Sigmoid colon (tissue), 7 donors: ENCODE data around the gene ZNF507. TPM values are rescaled to one million over a fixed set of nuclear protein-coding genes. Genes with fewer than 3 reads are reported as not detected.

Source experiments
- DNase-seq: peaks from one replicate; pipeline ENCODE4 v3.0.0-alpha.2; 2019
- H3K27ac ChIP-seq, 4 donors: fragments of 200-600 bp; sonication (generic); one replicate each; pipeline ENCODE4 v1.5.1; 2016 to 2019; ENCODE audit warnings: mild to moderate bottlenecking in 1 of 4
- H3K27me3 ChIP-seq, 3 donors: fragments of 200-600 bp; sonication (generic); one replicate each; pipeline ENCODE4 v1.5.1; 2019; ENCODE audit warnings: mild to moderate bottlenecking in 1 of 3
- H3K36me3 ChIP-seq, 4 donors: fragments of 200-600 bp; sonication (generic); one replicate each; pipeline ENCODE4 v1.5.1; 2016 to 2019
- H3K4me1 ChIP-seq, 4 donors: fragments of 200-600 bp; sonication (generic); one replicate each; pipeline ENCODE4 v1.5.1; 2017 to 2019
- H3K4me3 ChIP-seq, 4 donors: fragments of 200-600 bp; sonication (generic); one replicate each; pipeline ENCODE4 v1.5.1; 2017 to 2019; ENCODE audit warnings: mild to moderate bottlenecking in 2 of 4, moderate library complexity in 1 of 4
- H3K9me3 ChIP-seq, 4 donors: fragments of 200-600 bp in 3 of 4; sonication (generic) in 3 of 4; one replicate each; pipeline versions ENCODE4 v1.5.1 to v1.6.1; 2013 to 2019
- EP300 ChIP-seq, 4 donors: sonication (generic); formaldehyde crosslinking; IDR thresholded peaks; one replicate each; pipeline ENCODE4 v1.6.1; 2017; ENCODE audit warnings: antibody characterized with exemption in 4 of 4
- POLR2A ChIP-seq, 2 donors: fragments of 450-650 bp; IDR thresholded peaks; one replicate each; pipeline ENCODE4 v1.6.1; 2016; ENCODE audit warnings: antibody characterized with exemption in 2 of 2, mild to moderate bottlenecking in 2 of 2, moderate library complexity in 2 of 2
- POLR2AphosphoS5 ChIP-seq, 4 donors: sonication (generic); formaldehyde crosslinking; IDR thresholded peaks; one replicate each; pipeline ENCODE4 v1.6.1; 2017; ENCODE audit warnings: antibody characterized with exemption in 4 of 4
- WGBS, 2 donors: extraction: QIAGEN DNeasy Blood & Tissue Kit; methylation state at CpG; one replicate each; pipeline ENCODE4 v1.1.7; 2013; 5-methylcytosine and 5-hydroxymethylcytosine counted together
- intact Hi-C: fragments of 100-400 bp; cut with DNase I; formaldehyde crosslinking; loops from one replicate; pipeline ENCODE4 v1.15.1; 2023
- polyA plus RNA-seq, 3 donors: library from polyadenylated mRNA; stranded (reverse); fragments of 200-250 nt; gene quantifications; one replicate each; pipeline ENCODE4 v1.2.3, GENCODE V29; 2013
- total RNA-seq, 4 donors: library from RNA; depleted of rRNA; stranded (reverse); fragments of >200 nt; gene quantifications; one replicate each; pipeline ENCODE4 v1.1.0, GENCODE V29; 2016
- TF ChIP-seq, protein P1 (sequence below), 4 experiments: fragments of 450-650 bp in 3 of 4; fragments of 200-600 bp in 1 of 4; IDR thresholded peaks; one replicate each; pipeline ENCODE4 v1.5.1; 2016 to 2019; ENCODE audit warnings: antibody characterized with exemption in 4 of 4, mild to moderate bottlenecking in 3 of 4, moderate library complexity in 2 of 4
- donor health status: healthy with polysubstance abuse.
- donor health status: Bipolar disorder and iron deficiency.
- donor health status: healthy.

ZNF507 gene
- total and polyA plus RNA-seq, 7 donors, result 2.1 to 27.1 (median 19.3) TPM

DNA sequence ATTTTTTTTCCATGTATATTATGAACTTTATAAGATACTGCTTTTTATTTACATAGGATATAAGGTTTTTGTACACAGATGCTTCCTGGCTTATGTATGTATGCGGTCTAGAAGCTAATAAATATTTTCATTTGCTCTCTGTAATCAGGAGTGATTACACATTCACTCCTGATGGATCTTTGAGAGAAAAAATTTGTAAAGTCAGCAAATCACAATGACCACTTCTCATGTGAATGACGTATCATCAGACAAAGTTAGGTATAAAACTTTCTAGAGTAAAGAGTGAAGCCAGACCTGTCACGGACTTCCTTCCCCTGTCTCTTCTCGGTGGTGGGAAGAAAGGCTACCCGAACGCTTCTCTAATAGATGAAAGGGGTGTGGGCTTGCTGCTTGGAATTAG lies 91.3 kb downstream of the ZNF507 start:
- intact Hi-C loops, result no loop called here
- Histone ChIP-seq H3K27me3 (no peaks in the 10 kb centered on the region), H3K4me3 (no peak overlapping the region), H3K36me3 (peaks cover 0 to 28% (median 2%) of the 10 kb centered on the region in 4 donors), H3K9me3 (no peaks in the 10 kb centered on the region), H3K27ac (no peak overlapping the region), H3K4me1 (no peaks in the 10 kb centered on the region)
- TF ChIP-seq POLR2AphosphoS5 (IDR thresholded peaks at IDR 0.05) (no peak), EP300 (IDR thresholded peaks at IDR 0.05) (no peak), POLR2A (IDR thresholded peaks at IDR 0.05) (no peak)
- TF ChIP-seq, protein P1, sequence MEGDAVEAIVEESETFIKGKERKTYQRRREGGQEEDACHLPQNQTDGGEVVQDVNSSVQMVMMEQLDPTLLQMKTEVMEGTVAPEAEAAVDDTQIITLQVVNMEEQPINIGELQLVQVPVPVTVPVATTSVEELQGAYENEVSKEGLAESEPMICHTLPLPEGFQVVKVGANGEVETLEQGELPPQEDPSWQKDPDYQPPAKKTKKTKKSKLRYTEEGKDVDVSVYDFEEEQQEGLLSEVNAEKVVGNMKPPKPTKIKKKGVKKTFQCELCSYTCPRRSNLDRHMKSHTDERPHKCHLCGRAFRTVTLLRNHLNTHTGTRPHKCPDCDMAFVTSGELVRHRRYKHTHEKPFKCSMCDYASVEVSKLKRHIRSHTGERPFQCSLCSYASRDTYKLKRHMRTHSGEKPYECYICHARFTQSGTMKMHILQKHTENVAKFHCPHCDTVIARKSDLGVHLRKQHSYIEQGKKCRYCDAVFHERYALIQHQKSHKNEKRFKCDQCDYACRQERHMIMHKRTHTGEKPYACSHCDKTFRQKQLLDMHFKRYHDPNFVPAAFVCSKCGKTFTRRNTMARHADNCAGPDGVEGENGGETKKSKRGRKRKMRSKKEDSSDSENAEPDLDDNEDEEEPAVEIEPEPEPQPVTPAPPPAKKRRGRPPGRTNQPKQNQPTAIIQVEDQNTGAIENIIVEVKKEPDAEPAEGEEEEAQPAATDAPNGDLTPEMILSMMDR (IDR thresholded peaks at IDR 0.05), result no peak
- 93 to 97% methylated on average over 6 of the region's 6 CpGs for WGBS, 2 donors
- no peak for DNase-seq

GRCh38 chr19:32437096-32437495 lies 91.7 kb downstream of the ZNF507 start:
- intact Hi-C loops, result no loop called here

More at GRCh38 chr19:32437096-32437495, 91.7 kb downstream of the ZNF507 start:
- Histone ChIP-seq H3K27ac (no peak overlapping the region), H3K36me3 (peaks cover 0 to 28% (median 2%) of the 10 kb centered on the region in 4 donors), H3K4me1 (no peaks in the 10 kb centered on the region), H3K9me3 (no peaks in the 10 kb centered on the region), H3K27me3 (no peaks in the 10 kb centered on the region), H3K4me3 (no peak overlapping the region)
- WGBS, 2 donors, result 91 to 92% methylated on average over 1 of the region's 1 CpG
- TF ChIP-seq POLR2AphosphoS5 (IDR thresholded peaks at IDR 0.05), result no peak
- no peak for TF ChIP-seq POLR2A (IDR thresholded peaks at IDR 0.05)
- no peak for TF ChIP-seq EP300 (IDR thresholded peaks at IDR 0.05)
- TF ChIP-seq, protein P1 (IDR thresholded peaks at IDR 0.05), result no peak
- no peak for DNase-seq

Other genes with a start within 250 kb of the ZNF507 start
- gene DPY19L3, start 60.2 kb downstream of the ZNF507 start, total RNA-seq, result 10 to 100 TPM; 11.4 to 33.5 (median 25.0) TPM
- 1 to 10 TPM; 1.2 to 4.0 (median 1.4) TPM for gene DPY19L3, start 60.2 kb downstream of the ZNF507 start, polyA plus RNA-seq
- 100 to 1,000 TPM; 143 to 216 (median 159) TPM for gene PDCD5, start 235.6 kb downstream of the ZNF507 start, total RNA-seq
- gene PDCD5, start 235.6 kb downstream of the ZNF507 start, polyA plus RNA-seq, result 10 to 100 TPM; 70.3 to 90.9 (median 73.1) TPM